Right lobe of liver (tissue), 4 donors: ENCODE measurements around the gene TLX2.

Source experiments
- POLR2A ChIP-seq: fragments of 450-650 bp; IDR thresholded peaks from one replicate; pipeline ENCODE4 v1.6.1; 2017; ENCODE audit warnings: antibody characterized with exemption, mild to moderate bottlenecking
- TF ChIP-seq, protein P1 (sequence below), 4 donors: fragments of 200-600 bp in 3 of 4; fragments of 450-650 bp in 1 of 4; IDR thresholded peaks; one replicate each; pipeline versions ENCODE4 v1.5.1 to v1.8.0; 2016 to 2022; ENCODE audit warnings: antibody characterized with exemption in 4 of 4, mild to moderate bottlenecking in 2 of 4
- donor health status: DM: no; HTN: no; CAD: no.
- donor health status: DM: no; HTN: no; CAD: no.
- donor health status: DM: no; HTN: yes; CAD: no.

GRCh38 chr2:74499267-74499939, 14.8 kb upstream of the TLX2 start, which contains the start of gene LBX2:
- TF ChIP-seq, protein P1, sequence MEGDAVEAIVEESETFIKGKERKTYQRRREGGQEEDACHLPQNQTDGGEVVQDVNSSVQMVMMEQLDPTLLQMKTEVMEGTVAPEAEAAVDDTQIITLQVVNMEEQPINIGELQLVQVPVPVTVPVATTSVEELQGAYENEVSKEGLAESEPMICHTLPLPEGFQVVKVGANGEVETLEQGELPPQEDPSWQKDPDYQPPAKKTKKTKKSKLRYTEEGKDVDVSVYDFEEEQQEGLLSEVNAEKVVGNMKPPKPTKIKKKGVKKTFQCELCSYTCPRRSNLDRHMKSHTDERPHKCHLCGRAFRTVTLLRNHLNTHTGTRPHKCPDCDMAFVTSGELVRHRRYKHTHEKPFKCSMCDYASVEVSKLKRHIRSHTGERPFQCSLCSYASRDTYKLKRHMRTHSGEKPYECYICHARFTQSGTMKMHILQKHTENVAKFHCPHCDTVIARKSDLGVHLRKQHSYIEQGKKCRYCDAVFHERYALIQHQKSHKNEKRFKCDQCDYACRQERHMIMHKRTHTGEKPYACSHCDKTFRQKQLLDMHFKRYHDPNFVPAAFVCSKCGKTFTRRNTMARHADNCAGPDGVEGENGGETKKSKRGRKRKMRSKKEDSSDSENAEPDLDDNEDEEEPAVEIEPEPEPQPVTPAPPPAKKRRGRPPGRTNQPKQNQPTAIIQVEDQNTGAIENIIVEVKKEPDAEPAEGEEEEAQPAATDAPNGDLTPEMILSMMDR (IDR thresholded peaks at IDR 0.05) = no peak
- no peak for TF ChIP-seq POLR2A
